T-helper 2 cell treated with Interferon-gamma antibody and Interleukin-4, amounts not matched to agents 100 ng/mL and 5 ng/mL, for 36 hours (primary cell): ENCODE data around the gene TMEM59L. TPM values are rescaled to one million over a fixed set of nuclear protein-coding genes. Genes with fewer than 3 reads are reported as not detected.
"Not testable (repeated sequence)": the region's sequence is repeated elsewhere in the genome, so short reads cannot be mapped to it uniquely, and the experiment has no call there.

Experiments used
- intact Hi-C: fragments of 100-400 bp; cut with micrococcal nuclease; formaldehyde crosslinking; loops from one replicate; pipeline ENCODE4 v1.15.1; 2023
- total RNA-seq: library from RNA; stranded (reverse); gene quantifications from 2 replicates; pipeline ENCODE4 v1.2.3, GENCODE V29; 2022

Gene TMEM59L
- total RNA-seq, 1 donor from 2014 or later, result not detected

DNA sequence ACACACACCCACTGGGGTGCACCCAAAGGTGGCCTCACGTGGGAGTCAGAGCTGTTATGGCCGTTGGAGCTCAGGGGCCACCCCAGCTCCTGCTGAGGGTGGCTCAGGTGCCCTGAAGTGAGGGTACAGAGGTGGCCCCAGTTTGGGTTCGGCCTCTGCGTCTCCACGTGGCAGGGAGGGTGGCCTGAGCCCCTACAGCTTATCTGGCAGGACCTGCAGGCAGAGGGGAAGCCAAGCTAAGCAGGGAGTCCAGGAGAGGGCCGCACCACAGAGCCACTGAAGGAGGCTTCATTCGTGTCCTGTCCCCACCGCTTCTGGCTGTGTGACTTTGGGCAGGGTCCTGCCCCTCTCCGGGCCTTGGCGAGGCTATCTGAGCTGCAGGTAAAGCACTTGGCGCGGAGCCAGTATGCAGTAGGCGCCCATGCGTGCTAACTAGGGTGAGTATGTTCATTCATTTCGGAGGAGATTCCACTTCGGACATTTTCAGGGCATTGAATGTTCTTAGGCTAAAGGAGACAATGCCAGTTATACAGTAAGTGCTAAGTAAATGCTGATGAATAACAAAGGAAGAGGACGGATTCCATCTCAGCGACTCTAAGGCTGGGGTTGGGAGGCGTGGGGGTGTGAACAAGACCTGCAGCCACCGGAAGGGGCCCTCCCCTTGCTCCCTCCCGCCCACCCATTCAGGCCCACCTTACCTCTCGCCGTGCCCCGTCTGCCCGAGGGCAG is 19.1 kb upstream of the TMEM59L start:
- intact Hi-C loops, result loop anchor here (1.0 kb wide), 1 partner anchor 254 kb away; no protein-coding TSS in a partner anchor

DNA sequence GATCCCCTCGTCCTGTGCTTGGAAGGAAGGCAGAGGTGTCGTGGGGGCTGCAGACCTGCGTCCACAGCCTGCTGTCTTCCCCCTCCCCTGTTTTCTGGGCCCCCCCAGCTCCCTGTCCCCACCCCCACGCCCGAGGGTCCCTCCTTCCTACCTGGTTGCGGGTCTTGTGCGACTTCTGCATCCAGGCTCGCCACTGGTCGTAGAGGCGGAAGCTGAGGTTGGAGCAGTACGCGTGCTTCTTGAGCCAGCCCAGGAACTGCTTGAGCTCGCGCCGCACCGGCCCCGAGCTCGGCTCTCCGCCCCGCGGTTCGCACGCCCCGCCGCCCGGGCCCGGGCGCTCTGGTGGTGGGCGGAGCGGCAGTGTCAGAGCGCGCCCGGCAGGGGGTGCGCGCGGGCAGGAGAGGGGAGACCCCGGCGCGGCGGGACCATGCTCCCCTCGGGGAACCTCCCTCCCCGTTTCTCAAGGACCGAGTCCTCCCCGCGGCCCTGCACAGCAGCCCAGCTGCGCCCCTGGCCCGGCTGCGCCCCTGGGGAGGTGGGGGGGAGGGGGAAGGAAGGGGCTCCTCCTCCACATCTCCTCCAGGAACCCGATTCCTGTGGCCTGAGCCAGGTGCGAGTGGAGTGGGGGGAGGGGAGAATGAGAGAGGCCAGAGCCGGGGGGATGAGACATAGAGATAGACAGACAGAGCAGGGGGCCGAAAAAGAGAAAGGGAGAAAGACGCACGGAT is 18.4 kb upstream of the TMEM59L start:
- intact Hi-C loops, result loop anchor here (1.0 kb wide), 1 partner anchor 253 kb away; no protein-coding TSS in a partner anchor

GRCh38 chr19:18594824-18595373 is 17.8 kb upstream of the TMEM59L start:
- intact Hi-C loops, result loop anchor here (1.0 kb wide), 1 partner anchor 252 kb away; no protein-coding TSS in a partner anchor

GRCh38 chr19:18595475-18595874 is 17.2 kb upstream of the TMEM59L start:
- intact Hi-C loops, result no loop called here

DNA sequence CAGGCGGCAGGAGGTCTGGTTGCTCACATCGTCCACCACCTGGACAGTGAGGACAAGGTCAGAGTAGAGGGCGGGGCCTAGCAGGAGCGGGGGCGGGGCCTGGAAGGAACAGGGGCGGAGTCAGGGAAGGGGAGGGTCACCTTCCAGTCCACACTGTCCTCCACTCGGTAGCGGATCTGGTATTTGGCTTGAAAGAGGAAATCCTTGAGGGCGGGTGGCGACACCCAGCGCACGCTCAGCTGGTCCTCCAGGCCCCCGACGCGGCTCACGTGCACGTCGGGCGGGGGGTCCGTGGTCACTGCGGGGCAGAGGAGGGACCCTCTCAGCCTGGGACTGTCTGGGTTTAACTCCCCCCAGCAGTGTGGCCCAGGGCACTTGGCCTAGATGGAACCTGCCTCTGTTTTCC is 15.9 kb upstream of the TMEM59L start:
- intact Hi-C loops, result no loop called here

- intact Hi-C loops, result no loop called here
Observed at GRCh38 chr19:18597809-18598660, 14.6 kb upstream of the TMEM59L start.

DNA sequence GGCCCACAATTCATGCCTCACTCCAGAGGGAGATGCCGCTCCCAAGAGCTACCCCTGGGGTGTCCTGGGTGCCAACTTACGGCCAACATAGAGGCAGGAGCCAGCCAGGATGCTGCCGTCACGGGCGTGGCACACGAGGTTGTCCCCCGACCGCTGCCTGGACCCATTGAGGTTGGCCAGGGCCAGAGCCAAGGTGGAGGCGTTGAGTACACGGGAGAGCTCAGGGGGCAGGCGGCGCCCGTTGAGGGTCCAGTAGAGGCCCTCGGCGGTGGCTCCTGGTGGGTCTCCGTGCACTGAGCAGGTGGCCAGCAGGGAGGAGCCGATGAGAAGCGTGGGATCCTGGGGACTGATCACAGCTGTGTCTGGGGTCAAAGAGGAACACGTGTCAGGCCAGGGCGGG is 13.2 kb upstream of the TMEM59L start:
- intact Hi-C loops, result no loop called here

DNA sequence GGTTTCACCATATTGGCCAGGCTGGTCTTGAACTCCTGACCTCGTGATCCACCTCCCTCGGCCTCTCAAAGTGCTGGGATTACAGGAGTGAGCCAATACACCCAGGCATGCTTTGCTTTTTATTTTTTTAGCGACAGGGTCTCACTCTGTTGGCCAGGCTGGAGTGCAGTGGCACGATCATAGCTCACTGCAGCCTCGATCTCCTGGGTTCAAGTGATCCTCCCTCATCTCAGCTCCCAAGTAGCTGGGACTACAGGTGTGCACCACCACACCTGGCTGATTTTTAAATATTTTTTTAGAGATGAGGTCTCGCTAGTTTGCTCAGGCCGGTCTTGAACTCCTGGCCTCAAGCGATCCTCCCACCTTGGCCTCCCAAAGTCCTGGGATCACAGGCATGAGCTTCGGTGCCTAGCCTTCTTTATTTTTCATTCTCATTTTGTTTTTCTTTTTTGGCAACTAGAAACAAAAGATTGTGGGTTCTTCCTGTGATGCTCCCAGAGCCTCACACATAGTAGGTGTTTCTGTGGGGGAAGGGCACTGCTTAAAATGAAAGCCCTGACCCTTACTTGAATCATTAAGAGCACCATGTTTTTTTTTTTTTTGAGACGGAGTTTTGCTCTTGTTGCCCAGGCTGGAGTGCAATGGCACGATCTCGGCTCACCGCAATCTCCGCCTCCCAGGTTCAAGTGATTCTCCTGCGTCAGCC is 11.8 kb upstream of the TMEM59L start:
- intact Hi-C loops, result not testable (repeated sequence)

DNA sequence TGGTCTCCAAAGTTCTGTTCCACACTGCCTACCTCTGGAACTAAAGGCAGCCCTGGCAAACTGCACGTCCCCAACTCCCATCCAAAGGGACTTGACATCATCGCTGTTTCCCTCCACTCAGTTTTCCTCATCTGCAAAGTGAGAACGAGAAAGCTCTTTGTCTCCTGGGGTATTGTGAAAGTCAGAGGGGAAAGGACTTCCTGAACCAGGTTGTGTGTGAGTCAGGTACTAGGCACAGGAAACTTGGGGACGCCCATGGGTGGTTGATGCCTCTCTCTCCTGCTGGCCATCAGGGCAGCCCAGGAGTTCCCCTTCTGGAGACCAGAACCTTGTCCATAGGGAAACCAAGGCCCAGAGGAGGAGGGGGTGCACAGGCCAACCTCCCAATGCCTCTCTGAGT is 10.8 kb upstream of the TMEM59L start:
- intact Hi-C loops, result no loop called here

DNA sequence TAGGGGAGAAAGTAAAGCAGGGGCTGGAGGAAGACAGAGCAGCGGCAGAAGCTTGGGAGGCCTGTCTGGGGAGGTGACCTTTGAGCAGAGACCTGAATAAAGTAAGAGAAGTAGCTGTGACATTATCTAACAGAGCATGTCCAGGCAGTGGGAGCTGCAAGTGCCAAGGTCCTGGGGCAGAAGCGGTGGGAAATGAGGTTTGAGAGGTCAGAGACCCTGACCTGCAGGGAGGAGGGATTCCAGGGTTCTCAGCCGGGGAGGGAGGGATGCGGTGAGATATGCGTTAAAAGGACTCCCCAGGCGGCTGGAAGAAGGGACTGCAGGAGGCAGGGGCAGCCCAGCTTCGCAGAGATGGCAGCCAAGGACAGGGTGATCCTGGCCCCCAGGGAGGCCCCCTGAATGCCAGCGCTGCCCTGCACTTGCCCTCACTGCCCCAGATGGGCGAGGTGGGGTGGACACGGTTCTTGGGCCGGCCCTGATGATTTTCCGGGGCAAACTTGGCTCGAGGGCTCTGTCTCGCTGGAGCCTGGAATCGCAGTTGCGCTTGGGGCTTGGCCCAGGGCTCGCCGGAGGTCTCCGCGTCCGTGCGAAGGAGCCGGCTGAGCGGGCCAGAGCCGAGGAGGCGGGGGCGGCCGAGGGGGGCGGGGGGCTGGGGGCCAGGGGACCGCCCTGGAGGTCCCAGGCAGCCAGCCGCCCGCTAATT is 9.3 kb upstream of the TMEM59L start:
- intact Hi-C loops, result no loop called here

- intact Hi-C loops, result no loop called here
Observed at GRCh38 chr19:18603958-18604819, 8.5 kb upstream of the TMEM59L start.

DNA sequence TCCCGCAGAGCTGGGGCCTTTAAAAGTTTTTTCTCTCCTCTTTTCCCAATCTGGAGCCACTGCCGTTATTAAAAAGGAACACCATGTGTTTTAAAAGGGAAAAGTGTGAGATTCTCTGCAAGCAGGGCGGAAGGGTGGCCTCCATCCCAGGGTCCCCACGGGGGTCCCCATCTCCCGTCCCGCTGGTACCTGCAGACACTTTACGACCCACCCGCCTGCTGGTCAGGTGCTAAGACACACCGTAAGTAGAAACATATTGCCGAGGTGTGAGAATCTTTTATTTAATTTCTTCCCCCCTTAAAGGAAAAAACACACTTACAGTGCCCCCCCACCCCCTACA is 7.9 kb upstream of the TMEM59L start:
- intact Hi-C loops, result no loop called here

DNA sequence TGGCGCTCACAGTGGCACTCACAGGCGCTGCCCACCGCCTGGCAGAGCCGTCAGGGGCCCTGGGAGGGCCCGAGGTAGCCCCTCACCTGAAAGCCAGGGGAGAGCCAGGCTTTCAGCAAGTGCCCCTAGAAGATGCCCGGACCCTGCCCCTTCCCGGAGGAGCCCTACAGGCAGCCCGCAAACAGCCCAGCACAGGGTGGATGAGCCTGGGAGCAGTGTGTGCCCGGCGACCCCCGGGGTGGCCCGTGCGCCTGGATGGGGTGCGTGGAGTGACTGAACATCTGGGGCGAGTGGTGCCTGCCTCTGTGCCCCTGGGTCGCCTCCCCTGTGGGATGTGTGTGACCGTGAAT is 7.5 kb upstream of the TMEM59L start:
- intact Hi-C loops, result no loop called here

DNA sequence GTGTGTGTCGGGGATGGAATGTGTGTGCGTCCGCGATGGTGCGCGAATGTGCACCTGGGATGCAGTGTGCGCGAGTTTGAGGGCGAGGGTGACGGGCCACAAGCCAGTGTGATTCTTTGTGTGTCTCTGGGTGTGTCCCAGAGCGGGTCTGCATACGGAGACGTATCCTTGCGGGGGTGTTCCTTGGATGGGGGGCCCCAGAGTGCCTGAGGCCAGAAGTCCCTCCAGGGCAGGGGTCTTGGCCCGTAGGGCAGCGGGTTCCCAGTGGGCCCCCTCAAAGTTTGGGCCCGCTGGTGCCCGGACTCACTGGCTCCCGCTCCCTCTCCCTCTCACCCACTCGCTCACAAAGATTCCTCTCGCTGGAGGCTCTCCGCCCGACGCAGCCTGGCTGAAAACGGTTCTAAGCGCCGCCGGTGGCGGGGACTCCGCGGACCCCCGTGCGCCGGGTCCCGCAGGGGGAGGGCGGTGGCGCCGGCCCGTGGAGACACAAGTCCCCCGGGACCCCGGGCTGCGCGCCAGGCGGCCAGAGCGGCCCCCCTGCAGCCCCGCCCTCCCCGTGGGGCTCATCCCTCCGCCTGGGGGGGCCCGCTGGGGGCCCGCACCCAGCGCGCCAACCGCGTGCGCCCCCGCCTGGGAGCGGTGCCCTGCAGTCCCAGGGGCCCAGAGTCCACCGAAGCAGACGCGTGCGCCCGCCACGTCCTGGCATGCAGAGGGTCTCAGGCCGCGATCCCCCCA is 7.0 kb upstream of the TMEM59L start:
- intact Hi-C loops, result no loop called here

DNA sequence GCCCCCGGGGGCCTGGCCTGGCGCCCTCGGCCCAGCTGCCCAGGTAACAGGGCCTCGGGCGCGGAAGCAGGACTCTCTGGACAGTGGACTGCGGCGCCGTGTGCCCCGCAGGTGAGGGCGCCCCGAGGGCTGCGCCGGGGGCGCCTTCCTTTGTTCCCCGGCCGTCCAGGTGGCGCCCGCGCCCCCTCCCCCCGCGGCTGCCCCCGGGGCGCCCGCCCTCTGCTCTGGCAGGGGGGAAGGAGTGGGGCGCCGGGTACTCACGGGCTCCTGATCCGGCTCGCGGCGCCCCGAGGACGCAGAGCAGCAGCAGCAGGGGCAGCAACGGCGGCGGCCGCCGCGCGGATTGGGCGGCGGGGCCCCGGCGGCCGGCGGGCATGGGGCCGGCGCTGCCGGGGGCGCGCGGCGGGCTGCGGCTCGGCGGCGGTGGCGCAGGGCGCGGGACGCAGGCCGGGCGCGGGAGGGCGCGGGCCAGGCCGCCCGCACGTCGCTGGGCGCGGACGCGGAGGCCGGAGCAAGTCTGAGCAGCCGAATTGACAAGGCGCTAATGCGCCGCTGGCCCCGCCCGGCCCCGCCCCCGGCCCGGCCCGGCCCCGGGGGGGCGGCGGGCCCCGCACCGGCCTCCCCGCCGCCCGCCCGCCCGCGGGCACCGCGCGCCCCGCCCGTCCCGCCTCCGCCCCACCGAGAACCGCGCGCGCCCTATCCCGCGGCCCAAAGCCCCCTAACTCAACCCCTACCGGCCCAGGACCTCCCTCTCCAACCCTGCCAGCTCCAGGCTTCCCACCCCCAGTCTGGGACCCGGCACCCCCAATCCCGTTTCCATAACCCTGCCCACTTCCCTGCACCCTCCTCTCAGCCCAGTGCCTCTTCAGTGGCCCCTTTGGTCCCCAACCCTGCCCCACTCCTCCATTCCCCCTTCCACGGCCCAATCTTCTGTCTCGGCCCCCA is 6.1 kb upstream of the TMEM59L start, which contains the start of gene CRLF1:
Gene CRLF1, minus strand, starts transcription at position 519 of the 945 bp plus-strand sequence. Its CDS starts 143 bp downstream, at position 376.
- intact Hi-C loops, result no loop called here

DNA sequence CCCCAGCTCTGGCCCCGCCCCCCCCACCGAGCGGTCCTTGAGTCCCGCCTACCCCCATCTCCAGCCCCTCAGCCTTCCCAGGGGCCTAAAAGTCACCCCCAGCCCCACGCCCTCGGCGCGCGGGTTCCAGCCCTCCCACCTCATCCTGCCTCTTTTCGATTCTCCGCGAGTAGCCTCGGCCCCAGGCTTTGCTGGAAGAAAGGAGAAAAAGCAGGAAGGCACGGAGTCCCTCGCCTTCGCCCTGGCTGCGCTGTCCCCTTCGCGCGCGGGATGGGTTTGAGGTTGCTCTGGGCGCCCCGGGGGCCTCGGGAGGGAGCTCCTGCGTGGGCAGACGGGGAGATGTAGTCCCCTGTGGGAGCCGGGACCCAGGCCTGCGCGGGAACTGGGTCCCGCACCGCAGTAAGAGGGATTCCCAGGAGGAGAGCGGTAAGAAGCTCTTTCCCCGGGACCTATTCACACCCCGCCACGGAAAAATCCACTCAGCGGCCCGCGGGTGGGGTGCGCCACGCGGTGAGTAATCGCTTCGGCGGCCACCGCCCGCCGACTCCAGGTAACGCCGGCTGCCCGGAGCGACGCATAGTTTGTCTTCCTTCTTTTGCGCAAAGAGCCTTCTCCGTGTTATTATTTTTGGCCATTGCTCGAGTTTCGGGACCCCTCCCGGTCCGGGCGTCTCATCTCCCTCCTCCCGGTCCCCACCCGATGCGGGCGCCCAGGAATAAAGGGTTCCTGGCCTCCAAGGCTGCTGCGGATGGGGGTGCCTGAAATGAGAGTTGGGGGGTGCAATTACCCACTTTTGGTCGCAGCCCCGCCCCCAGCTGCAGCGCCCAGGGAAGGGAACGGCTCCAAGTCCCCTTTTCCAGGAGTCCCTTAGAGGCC is 5.2 kb upstream of the TMEM59L start:
- intact Hi-C loops, result no loop called here
